ENCODE measurements around the gene UBIAD1.
"Not testable (repeated sequence)": the region's sequence is repeated elsewhere in the genome, so short reads cannot be mapped to it uniquely, and the experiment has no call there.

Gene UBIAD1

GRCh38 chr1:11280719-11281376 lies 7.8 kb downstream of the UBIAD1 start:
- no peak for DNase-seq

DNA sequence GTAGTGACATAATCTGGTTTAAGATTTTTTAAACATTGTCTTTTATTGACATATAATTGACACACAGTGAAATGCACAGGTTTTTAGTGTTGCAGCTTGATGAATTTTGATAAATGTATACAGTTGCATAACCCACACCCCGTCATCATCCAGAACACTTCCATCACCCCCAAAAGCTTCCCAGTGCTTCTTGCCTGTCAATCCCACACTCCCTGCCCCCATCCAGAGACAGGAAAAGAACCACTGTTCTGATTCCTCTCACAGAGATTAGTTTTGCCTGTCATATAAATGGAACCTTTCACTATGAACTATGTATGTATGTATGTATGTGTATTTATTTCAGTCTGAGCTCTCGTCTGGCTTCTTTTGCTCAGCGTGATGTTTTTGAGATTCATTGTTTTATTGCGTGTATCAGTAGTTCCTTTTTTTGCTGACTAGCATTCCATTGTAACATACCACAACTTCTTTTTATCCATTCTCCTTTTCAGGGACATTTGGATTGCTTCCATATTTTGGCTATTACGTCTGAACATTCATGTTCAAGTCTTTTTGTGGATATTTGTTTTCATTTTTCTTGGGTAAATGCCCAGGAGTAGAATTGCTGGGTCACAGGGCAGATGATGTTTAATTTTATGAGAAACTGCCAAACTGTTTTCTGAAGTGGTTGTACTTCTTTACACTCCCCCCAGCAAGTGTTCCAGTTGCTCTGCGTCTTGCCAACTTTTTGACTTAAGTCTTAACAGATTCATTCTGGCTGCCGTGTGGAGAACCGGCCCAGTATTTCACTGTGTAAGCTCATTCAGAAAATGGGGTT lies 8.7 kb downstream of the UBIAD1 start:
- no peak for DNase-seq

DNA sequence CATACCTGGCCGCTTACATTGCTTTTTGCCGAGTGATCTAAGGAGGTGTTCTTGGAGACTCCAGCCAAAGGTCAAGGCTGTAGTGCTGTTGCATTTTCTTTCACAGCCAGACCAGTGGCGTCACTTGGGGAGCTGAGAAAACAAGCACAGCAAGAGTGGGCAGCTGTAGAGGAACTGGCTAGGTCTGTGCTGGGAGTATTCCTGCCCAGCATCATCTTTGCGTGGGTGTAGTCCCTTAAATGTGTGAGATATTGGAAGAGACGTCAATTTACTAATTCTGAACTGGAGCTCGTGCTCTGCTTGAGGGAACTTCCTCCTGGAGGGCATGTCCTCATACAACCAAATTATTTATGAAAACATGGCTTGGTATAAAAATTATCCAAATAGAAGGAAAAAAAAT lies 10.2 kb downstream of the UBIAD1 start:
- no peak for DNase-seq

- no peak for DNase-seq
These were observed 11.8 kb downstream of the UBIAD1 start for GRCh38 chr1:11284784-11285183.

DNA sequence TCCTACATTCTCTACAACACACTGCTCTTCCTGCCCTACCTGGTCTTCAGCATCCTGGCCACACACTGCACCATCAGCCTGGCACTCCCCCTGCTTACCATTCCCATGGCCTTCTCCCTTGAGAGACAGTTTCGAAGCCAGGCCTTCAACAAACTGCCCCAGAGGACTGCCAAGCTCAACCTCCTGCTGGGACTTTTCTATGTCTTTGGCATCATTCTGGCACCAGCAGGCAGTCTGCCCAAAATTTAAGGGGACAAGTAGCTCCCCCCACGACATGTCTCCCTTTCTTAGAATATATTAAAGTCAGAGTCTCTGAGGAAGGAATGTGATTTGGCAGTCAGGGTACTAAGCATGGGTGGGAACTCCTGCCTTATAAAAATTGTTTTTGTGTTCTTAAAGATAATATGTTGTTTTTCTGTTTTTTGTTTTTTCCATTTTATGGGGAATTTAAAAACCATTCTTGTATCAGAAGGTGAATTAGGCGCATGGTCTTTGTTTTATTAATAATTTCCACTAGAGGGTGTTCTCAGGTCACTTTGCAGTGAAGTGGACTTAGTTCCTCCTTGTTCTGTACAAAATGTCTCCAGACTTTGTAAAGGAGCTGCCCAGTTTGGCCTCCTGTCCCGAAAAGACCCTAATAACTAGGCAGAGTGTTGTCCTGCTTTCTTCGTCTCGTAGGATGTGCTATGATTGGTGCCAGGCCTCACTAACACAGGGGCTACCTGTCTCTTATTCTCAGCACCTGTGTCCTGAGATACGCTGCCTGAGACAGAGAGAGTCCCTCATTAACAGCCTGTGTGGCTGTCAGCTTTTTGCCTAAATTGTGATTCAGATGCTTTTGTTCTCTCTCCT lies 13.1 kb downstream of the UBIAD1 start:
- DNase-seq: no peak

GRCh38 chr1:11286735-11287410 lies 13.9 kb downstream of the UBIAD1 start:
- no peak for DNase-seq

GRCh38 chr1:11289064-11289463 lies 16.1 kb downstream of the UBIAD1 start:
- DNase-seq: no peak

DNA sequence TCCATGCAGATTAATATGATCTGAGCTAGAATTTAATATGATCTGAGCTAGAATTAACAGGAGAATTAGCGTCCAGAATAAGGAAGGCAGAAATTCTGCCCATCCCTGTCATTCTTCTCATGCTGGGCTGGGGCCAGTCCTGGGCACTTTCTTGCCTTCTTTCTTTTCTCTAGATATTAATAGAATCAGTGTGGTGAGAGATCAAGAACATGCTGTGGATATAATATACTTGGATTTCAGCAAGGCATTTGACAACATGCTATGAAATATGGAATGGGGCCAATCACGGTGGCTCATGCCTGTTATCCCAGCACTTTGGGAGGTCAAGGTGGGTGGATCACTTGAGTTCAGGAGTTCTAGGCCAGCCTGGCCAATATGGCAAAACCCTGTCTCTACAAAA lies 18.1 kb downstream of the UBIAD1 start:
- DNase-seq: no peak

- DNase-seq: no peak
These were observed 20.9 kb downstream of the UBIAD1 start for GRCh38 chr1:11293856-11294255.

- no peak for DNase-seq
These were observed 22.0 kb downstream of the UBIAD1 start for GRCh38 chr1:11294951-11295350.

GRCh38 chr1:11295905-11296304 lies 22.9 kb downstream of the UBIAD1 start:
- DNase-seq: no peak

GRCh38 chr1:11297774-11298173 lies 24.8 kb downstream of the UBIAD1 start:
- DNase-seq: not testable (repeated sequence)

DNA sequence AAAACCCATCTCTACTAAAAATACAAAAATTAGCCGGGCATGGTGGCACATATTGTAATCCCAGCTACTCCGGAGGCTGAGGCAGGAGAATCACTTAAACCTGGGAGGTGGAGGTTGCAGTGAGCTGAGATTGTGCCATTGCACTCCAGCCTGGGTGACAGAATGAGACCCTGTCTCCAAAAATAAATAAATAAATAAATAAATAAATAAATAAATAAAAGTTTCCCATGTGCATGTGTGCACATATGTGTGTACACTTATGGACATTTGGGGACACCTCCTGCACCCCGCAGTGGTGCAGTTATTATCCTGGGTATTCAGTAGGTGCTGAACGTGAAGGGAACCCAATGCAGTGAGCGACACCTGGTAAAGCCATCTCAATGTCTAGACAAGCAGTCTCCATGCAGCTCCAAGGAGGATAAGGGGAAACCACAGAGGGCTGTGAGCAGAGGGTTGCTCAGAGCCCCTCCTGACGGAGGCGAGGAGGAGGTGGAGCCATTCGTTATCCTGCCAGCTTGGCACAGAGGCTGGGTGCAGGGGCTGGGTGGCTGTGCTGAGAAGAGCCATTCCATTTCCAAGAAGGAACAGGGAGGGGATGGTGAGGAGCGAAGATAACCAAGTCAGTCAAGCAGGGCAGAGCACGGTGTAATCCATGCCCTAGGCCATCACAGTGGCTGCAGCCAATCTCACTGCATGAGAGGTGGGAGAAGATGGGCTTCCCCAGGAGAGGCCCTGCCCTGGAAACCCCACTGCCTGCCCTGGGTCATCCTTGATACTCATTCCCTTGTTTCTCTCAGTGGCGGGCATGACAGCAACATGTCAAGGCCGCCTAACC lies 25.6 kb downstream of the UBIAD1 start:
- no peak for DNase-seq

DNA sequence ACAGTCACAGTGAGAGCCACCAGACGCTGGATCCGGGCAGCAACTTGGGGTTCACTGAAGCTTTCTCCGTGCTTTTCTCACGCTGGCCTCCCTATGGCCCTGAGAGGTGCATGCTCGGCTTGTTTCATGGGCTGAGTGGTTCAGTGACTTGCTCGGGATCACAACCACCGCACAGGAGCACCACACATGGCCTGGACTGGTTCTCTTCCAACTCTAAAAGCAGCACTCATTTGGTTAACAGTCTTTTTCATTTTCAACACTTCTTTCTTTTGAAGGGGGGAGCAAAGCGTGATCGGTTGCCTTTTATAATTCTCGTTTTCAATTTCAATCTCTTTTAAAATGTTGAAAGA lies 26.2 kb downstream of the UBIAD1 start:
- no peak for DNase-seq

GRCh38 chr1:11301601-11302000 lies 28.6 kb downstream of the UBIAD1 start:
- DNase-seq: no peak

DNA sequence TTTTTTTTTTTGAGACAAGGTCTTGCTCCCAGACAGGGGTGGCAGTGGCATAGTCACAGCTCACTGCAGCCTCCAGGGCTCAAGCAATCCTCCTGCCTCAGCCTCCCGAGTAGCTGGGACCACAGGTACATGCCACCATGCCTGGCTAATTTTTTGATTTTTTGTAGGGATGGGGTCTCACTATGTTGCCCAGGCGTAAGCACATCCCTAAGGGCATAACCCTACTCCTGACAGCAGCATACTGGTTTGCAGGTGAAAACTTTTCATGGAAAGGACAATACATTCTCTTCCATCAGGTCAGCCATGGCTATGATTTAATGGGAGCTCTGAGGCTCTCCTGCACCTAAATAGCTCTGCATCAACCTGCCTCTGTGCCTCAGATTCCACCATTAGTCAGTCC lies 29.4 kb downstream of the UBIAD1 start:
- DNase-seq: no peak

DNA sequence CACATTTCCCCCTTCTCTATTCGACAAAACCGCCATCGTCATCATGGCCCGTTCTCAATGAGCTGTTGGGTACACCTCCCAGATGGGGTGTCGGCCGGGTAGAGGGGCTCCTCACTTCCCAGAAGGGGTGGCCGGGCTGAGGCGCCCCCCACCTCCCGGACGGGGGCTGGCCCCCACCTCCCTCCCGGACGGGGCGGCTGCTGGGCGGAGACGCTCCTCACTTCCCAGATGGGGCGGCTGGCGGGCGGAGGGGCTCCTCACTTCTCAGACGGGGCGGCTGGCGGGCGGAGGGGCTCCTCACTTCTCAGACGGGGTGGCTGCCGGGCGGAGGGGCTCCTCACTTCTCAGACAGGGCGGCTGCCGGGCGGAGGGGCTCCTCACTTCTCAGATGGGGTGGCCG lies 32.5 kb downstream of the UBIAD1 start:
- not testable (repeated sequence) for DNase-seq

GRCh38 chr1:11307852-11308251 lies 34.9 kb downstream of the UBIAD1 start:
- DNase-seq: no peak

DNA sequence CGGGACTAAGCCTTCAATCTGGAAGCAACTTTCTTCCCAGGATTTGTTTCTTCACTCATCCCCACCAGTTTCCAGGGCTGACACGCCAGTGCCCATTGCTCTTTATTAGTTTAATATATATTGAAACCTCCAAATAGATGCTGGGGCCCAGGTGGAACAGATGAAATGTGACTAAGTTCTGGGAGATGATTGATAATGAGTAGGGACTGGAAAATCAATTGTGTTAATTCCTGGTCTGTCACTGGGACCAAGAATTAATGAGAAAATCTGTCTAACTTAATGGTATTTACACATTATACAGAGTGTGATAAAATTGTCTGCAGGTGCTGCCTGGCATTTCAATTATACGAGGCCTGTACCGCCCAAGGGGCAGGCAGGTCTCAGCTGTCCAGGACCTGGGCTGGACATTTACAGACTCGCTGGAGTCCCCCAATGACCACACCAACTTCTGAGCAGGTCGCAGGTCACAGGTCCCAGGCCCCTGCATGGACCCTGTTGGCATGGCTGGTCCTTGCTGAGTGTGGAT lies 35.8 kb downstream of the UBIAD1 start:
- DNase-seq: no peak

GRCh38 chr1:11309385-11309784 lies 36.4 kb downstream of the UBIAD1 start:
- DNase-seq: no peak

- DNase-seq: no peak
These were observed 39.1 kb downstream of the UBIAD1 start for GRCh38 chr1:11311816-11312755.

Measured in stimulated activated CD4-positive, alpha-beta T cell treated with anti-CD3 and anti-CD28 coated beads, Interleukin-2, amount 100 ng/mL, for 24 hours (primary cell).